Fibroblast of lung (primary cell): ENCODE results near the gene NRGN. TPM values are rescaled to one million over a fixed set of nuclear protein-coding genes. Genes with fewer than 3 reads are reported as not detected.

Experiments used
- DNase-seq, 2 donors: peaks; one replicate each; pipeline versions ENCODE4 v3.0.0 to v3.0.0-alpha.2; 2010; ENCODE audit warnings: low read depth in 2 of 2
- H2AFZ ChIP-seq: 2 replicates; pipeline ENCODE4 v1.5.1; 2012; ENCODE audit warnings: low read length, control low read depth, inconsistent platforms
- H3K27ac ChIP-seq: 2 replicates; pipeline ENCODE4 v1.5.1; 2011; ENCODE audit warnings: low read length, control low read depth; ENCODE audit not compliant: insufficient read depth
- H3K27me3 ChIP-seq: 2 replicates; pipeline ENCODE4 v1.5.1; 2011; ENCODE audit warnings: mild to moderate bottlenecking, low read length; ENCODE audit not compliant: control insufficient read depth, insufficient read depth
- H3K36me3 ChIP-seq: 2 replicates; pipeline ENCODE4 v1.5.1; 2011; ENCODE audit warnings: low read length; ENCODE audit not compliant: control insufficient read depth, insufficient read depth
- H3K4me1 ChIP-seq: 2 replicates; pipeline ENCODE4 v1.5.1; 2011; ENCODE audit warnings: low read length; ENCODE audit not compliant: control insufficient read depth, insufficient read depth; ENCODE audit errors: extremely low read depth
- H3K4me2 ChIP-seq: 2 replicates; pipeline ENCODE4 v1.5.1; 2011; ENCODE audit warnings: low read length, control low read depth; ENCODE audit not compliant: insufficient read depth; ENCODE audit errors: extremely low read depth
- H3K4me3 ChIP-seq, 4 experiments: fragments of 200-600 bp in 1 of 4; sonication (generic) in 1 of 4; replicated peaks in 1 of 4; 2 replicates each; pipeline ENCODE4 v1.5.1; 2011 to 2016; ENCODE audit warnings: low read length in 4 of 4, low read depth in 3 of 4, mild to moderate bottlenecking in 3 of 4, control low read depth in 2 of 4, inconsistent platforms in 1 of 4, mixed read lengths in 1 of 4; ENCODE audit not compliant: insufficient read depth in 1 of 4; ENCODE audit errors: control extremely low read depth in 1 of 4
- H3K79me2 ChIP-seq: 2 replicates; pipeline ENCODE4 v1.5.1; 2012; ENCODE audit warnings: mild to moderate bottlenecking, low read length, inconsistent platforms; ENCODE audit not compliant: control insufficient read depth, insufficient read depth
- H3K9ac ChIP-seq: 2 replicates; pipeline ENCODE4 v1.5.1; 2011; ENCODE audit warnings: mild to moderate bottlenecking, low read length, control low read depth; ENCODE audit not compliant: insufficient read depth
- H3K9me3 ChIP-seq: 2 replicates; pipeline ENCODE4 v1.5.1; 2012; ENCODE audit warnings: low read depth, low read length; ENCODE audit not compliant: control insufficient read depth, insufficient read depth
- H4K20me1 ChIP-seq: 2 replicates; pipeline ENCODE4 v1.5.1; 2011; ENCODE audit warnings: low read length; ENCODE audit not compliant: control insufficient read depth, insufficient read depth; ENCODE audit errors: extremely low read depth
- CTCF ChIP-seq, 2 donors: IDR thresholded peaks in 1 of 2; conservative IDR thresholded peaks in 1 of 2; 1 replicate in 1 of 2; 2 replicates in 1 of 2; pipeline ENCODE4 v1.5.1; 2011 to 2012; ENCODE audit warnings: low read length in 2 of 2, control low read depth in 1 of 2, inconsistent platforms in 1 of 2, low read depth in 1 of 2, mild to moderate bottlenecking in 1 of 2
- EZH2 ChIP-seq: IDR thresholded peaks from 2 replicates; pipeline ENCODE4 v1.5.1; 2012; ENCODE audit warnings: low read length, control low read depth, mild to moderate bottlenecking; ENCODE audit errors: missing control alignments
- polyA plus RNA-seq, 2 donors: library from polyadenylated mRNA; depleted of rRNA in 1 of 2; stranded (reverse) in 1 of 2; unstranded in 1 of 2; fragments of >200 nt; gene quantifications; 2 replicates each; pipeline ENCODE4 v1.2.1, GENCODE V29; 2011 to 2012; ENCODE audit warnings: missing spikeins in 1 of 2
- total RNA-seq: library from RNA; depleted of rRNA; stranded (reverse); fragments of >200 nt; gene quantifications from 2 replicates; pipeline ENCODE4 v1.2.1, GENCODE V29; 2014

The NRGN gene
- total and polyA plus RNA-seq, 2 donors (not counting 1 experiment from before 2014, with no cell fraction given) = 0.17 to 4.9 TPM

DNA sequence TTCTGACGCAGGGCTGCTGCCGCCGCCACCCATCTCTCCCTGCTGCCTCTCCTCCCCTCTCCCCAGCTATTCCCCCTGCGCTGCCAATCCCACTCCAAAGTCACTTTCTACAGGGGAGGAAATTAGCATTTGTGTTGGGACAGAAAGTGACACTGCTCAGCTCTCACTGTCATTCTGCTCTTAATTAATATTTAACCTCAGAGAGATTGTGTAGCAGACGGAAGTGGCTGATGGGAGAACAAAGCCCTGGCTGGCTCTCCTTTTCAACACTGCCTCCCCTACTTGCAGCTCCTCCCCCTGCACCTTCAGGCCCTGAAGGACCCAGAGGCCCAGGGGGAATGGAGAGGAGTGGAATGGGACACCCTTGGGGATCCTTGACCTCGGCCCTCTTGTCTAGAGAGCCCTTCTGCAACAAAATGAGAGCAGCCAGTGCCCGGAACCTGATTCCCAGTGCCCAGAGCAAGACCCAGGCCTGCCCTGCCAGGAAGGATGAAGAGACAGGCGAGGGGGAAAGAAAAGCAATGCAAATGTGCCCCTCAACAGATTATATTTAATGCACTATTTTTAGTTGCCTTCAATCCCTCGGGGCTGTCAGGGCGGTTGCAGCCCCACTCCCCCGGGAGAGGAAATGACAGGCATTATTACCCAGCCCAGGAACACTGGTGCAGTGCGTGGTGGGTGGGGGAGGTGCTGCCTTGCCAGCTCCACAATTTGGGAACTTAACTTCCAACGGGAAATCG lies 14.6 kb upstream of the NRGN start:
- H3K4me3 ChIP-seq = no peak overlapping the region

GRCh38 chr11:124725719-124726105 lies 14.0 kb upstream of the NRGN start:
- peak; percentile 34 to 59 for DNase-seq
- Histone ChIP-seq H3K4me1 (peaks cover 3% of the 10 kb centered on the region), H2AFZ (no peak overlapping the region), H3K9me3 (no peaks in the 10 kb centered on the region), H3K36me3 (no peaks in the 10 kb centered on the region), H4K20me1 (no peaks in the 10 kb centered on the region), H3K4me3 (no peak overlapping the region), H3K27ac (no peak overlapping the region), H3K9ac (no peak overlapping the region), H3K27me3 (peaks cover 33% of the 10 kb centered on the region), H3K4me2 (peak overlapping the region; percentile 1), H3K79me2 (no peaks in the 10 kb centered on the region)
- no peak for TF ChIP-seq CTCF (conservative IDR thresholded peaks at IDR 0.05 in 1 of 2, IDR thresholded peaks at IDR 0.05 in 1 of 2; ENCODE audit: low read depth in 1 of 2, low read length in 2 of 2)
- no peak for TF ChIP-seq EZH2

More for the DNA sequence above, 14.6 kb upstream of the NRGN start:
- Histone ChIP-seq H3K27ac (no peak overlapping the region), H3K4me2 (peak overlapping the region; percentile 1), H3K4me1 (peaks cover 3% of the 10 kb centered on the region), H3K27me3 (peaks cover 38% of the 10 kb centered on the region), H3K9me3 (no peaks in the 10 kb centered on the region), H3K36me3 (no peaks in the 10 kb centered on the region), H3K79me2 (no peaks in the 10 kb centered on the region), H3K9ac (no peak overlapping the region), H4K20me1 (no peaks in the 10 kb centered on the region), H2AFZ (no peak overlapping the region)
- no peak for TF ChIP-seq EZH2
- no peak for TF ChIP-seq CTCF (conservative IDR thresholded peaks at IDR 0.05 in 1 of 2, IDR thresholded peaks at IDR 0.05 in 1 of 2; ENCODE audit: low read depth in 1 of 2, low read length in 2 of 2)
- DNase-seq = no peak

GRCh38 chr11:124727474-124727873 lies 12.3 kb upstream of the NRGN start:
- no peak overlapping the region for H3K27ac ChIP-seq
- no peak overlapping the region for H3K4me2 ChIP-seq
- TF ChIP-seq CTCF (conservative IDR thresholded peaks at IDR 0.05 in 1 of 2, IDR thresholded peaks at IDR 0.05 in 1 of 2; ENCODE audit: low read depth in 1 of 2, low read length in 2 of 2) (no peak), EZH2 (no peak)
- peaks cover 16% of the 10 kb centered on the region for H3K27me3 ChIP-seq
- peaks cover 3% of the 10 kb centered on the region for H3K4me1 ChIP-seq
- no peak overlapping the region for H3K9ac ChIP-seq
- no peaks in the 10 kb centered on the region for H4K20me1 ChIP-seq
- no peak overlapping the region for H2AFZ ChIP-seq
- H3K9me3 ChIP-seq = no peaks in the 10 kb centered on the region
- H3K36me3 ChIP-seq = no peaks in the 10 kb centered on the region
- H3K79me2 ChIP-seq = no peaks in the 10 kb centered on the region
- DNase-seq = no peak
- H3K4me3 ChIP-seq = no peak overlapping the region
